Loucy (cell line): ENCODE measurements around the gene SINHCAF.

Source experiments
- EZH2phosphoT487 ChIP-seq: fragments of 200-600 bp; IDR thresholded peaks from 2 replicates; pipeline ENCODE4 v1.6.1; 2018; ENCODE audit warnings: antibody characterized with exemption, mild to moderate bottlenecking, moderate library complexity, borderline replicate concordance
- TF ChIP-seq, protein P1 (sequence below): fragments of 200-600 bp; sonication (generic); conservative IDR thresholded peaks from 2 replicates; pipeline ENCODE4 v1.5.1; 2014; ENCODE audit warnings: mild to moderate bottlenecking, antibody characterized with exemption, low read length

DNA sequence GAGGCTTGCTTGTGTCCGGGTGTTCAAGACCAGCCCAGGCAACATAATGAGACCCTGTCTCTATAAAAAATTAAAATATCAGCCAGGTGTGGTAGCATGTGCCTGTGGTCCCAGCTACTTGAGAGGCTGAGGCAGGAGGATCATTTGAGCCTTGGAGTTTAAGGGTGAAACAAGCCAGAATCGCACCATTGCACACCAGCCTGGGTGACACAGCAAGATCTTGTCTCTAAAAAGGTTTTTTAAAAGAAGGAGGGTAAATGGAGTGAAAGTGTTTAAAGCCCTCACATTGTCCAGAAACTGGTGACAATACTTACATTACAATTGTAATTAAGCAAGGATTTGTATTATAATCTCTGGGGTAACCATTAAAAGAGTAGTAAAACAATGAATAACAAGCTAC lies 64.2 kb downstream of the SINHCAF start:
- TF ChIP-seq, protein P1, sequence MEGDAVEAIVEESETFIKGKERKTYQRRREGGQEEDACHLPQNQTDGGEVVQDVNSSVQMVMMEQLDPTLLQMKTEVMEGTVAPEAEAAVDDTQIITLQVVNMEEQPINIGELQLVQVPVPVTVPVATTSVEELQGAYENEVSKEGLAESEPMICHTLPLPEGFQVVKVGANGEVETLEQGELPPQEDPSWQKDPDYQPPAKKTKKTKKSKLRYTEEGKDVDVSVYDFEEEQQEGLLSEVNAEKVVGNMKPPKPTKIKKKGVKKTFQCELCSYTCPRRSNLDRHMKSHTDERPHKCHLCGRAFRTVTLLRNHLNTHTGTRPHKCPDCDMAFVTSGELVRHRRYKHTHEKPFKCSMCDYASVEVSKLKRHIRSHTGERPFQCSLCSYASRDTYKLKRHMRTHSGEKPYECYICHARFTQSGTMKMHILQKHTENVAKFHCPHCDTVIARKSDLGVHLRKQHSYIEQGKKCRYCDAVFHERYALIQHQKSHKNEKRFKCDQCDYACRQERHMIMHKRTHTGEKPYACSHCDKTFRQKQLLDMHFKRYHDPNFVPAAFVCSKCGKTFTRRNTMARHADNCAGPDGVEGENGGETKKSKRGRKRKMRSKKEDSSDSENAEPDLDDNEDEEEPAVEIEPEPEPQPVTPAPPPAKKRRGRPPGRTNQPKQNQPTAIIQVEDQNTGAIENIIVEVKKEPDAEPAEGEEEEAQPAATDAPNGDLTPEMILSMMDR: no peak
- no peak for TF ChIP-seq EZH2phosphoT487
